ENCODE results near the gene SUPT4H1. TPM values are rescaled to one million over a fixed set of nuclear protein-coding genes. Genes with fewer than 3 reads are reported as not detected.

SUPT4H1 gene
- total and polyA plus RNA-seq, 3 donors from 2014 or later: 59.3 to 98.5 (median 64.4) TPM

GRCh38 chr17:58321571-58322525 lies 30.2 kb downstream of the SUPT4H1 start:
- no peaks in the 10 kb centered on the region for H3K36me3 ChIP-seq (ENCODE audit: low read depth, missing control alignments)
- intact Hi-C loops (cut with DNase I; ENCODE audit: low total_unique reads): no loop called here
- 86 to 88% methylated on average over 18 of the region's 18 CpGs for WGBS, 2 donors
- H3K4me3 ChIP-seq: no peak overlapping the region
- DNase-seq: no peak
- no peaks in the 10 kb centered on the region for H3K9me3 ChIP-seq
- H3K27ac ChIP-seq: no peak overlapping the region
- H3K4me1 ChIP-seq: peaks cover 8% of the 10 kb centered on the region
- TF ChIP-seq CTCF (IDR thresholded peaks at IDR 0.05) (no peak), POLR2A (IDR thresholded peaks at IDR 0.05) (no peak)
- H3K27me3 ChIP-seq: no peaks in the 10 kb centered on the region

- H3K27ac ChIP-seq: no peak overlapping the region
- no peaks in the 10 kb centered on the region for H3K36me3 ChIP-seq (ENCODE audit: low read depth, missing control alignments)
- intact Hi-C loops (cut with DNase I; ENCODE audit: low total_unique reads): no loop called here
- no peak overlapping the region for H3K4me3 ChIP-seq
- 91 to 94% methylated on average over 9 of the region's 9 CpGs for WGBS, 2 donors
- no peak for DNase-seq
- H3K27me3 ChIP-seq: no peaks in the 10 kb centered on the region
- peaks cover 8% of the 10 kb centered on the region for H3K4me1 ChIP-seq
- no peak for TF ChIP-seq CTCF (IDR thresholded peaks at IDR 0.05)
- no peak for TF ChIP-seq POLR2A (IDR thresholded peaks at IDR 0.05)
- H3K9me3 ChIP-seq: no peaks in the 10 kb centered on the region
Observed at GRCh38 chr17:58320570-58321323, 31.3 kb downstream of the SUPT4H1 start.

- intact Hi-C loops (cut with DNase I; ENCODE audit: low total_unique reads): no loop called here
- Histone ChIP-seq H3K36me3 (ENCODE audit: low read depth, missing control alignments) (no peaks in the 10 kb centered on the region), H3K9me3 (no peaks in the 10 kb centered on the region), H3K4me1 (peaks cover 6% of the 10 kb centered on the region), H3K4me3 (no peak overlapping the region), H3K27ac (no peak overlapping the region), H3K27me3 (no peaks in the 10 kb centered on the region)
- WGBS, 2 donors: 94 to 95% methylated on average over 7 of the region's 7 CpGs
- TF ChIP-seq CTCF (IDR thresholded peaks at IDR 0.05) (no peak), POLR2A (IDR thresholded peaks at IDR 0.05) (no peak)
- DNase-seq: no peak
Observed at GRCh38 chr17:58320163-58320558, 31.8 kb downstream of the SUPT4H1 start.

GRCh38 chr17:58319173-58320162 lies 32.5 kb downstream of the SUPT4H1 start:
- TF ChIP-seq CTCF (IDR thresholded peaks at IDR 0.05) (no peak), POLR2A (IDR thresholded peaks at IDR 0.05) (no peak)
- intact Hi-C loops (cut with DNase I; ENCODE audit: low total_unique reads): no loop called here
- no peaks in the 10 kb centered on the region for H3K9me3 ChIP-seq
- H3K4me1 ChIP-seq: no peaks in the 10 kb centered on the region
- 86 to 92% methylated on average over 14 to 25 of the region's 25 CpGs for WGBS, 2 donors
- DNase-seq: no peak
- H3K27me3 ChIP-seq: no peaks in the 10 kb centered on the region
- no peaks in the 10 kb centered on the region for H3K36me3 ChIP-seq (ENCODE audit: low read depth, missing control alignments)
- H3K27ac ChIP-seq: no peak overlapping the region
- H3K4me3 ChIP-seq: no peak overlapping the region

Data from testis (tissue), 3 donors.